Measurements from ENCODE around the gene TIRAP. TPM values are rescaled to one million over a fixed set of nuclear protein-coding genes. Genes with fewer than 3 reads are reported as not detected.

The TIRAP gene
- total RNA-seq, 1 donor from 2014 or later: 6.0 TPM

- H3K4me3 ChIP-seq: no peak overlapping the region
- no peaks in the 10 kb centered on the region for H3K9me3 ChIP-seq (replicated peaks)
- H3K27me3 ChIP-seq (ENCODE audit: low read depth): no peaks in the 10 kb centered on the region
- H3K27ac ChIP-seq (replicated peaks): peak overlapping the region; percentile 46
- H3K4me1 ChIP-seq: peaks cover 67% of the 10 kb centered on the region
- DNase-seq: no peak
- TF ChIP-seq CTCF (IDR thresholded peaks at IDR 0.05; ENCODE audit: borderline replicate concordance): no peak
- peaks cover 20% of the 10 kb centered on the region for H3K36me3 ChIP-seq
- intact Hi-C loops (cut with micrococcal nuclease): no loop called here
Observed at GRCh38 chr11:126334659-126335462, 52.0 kb downstream of the TIRAP start.

- Histone ChIP-seq H3K27ac (replicated peaks) (peak overlapping the region; percentile 52), H3K27me3 (ENCODE audit: low read depth) (no peaks in the 10 kb centered on the region), H3K36me3 (peaks cover 20% of the 10 kb centered on the region), H3K4me1 (peaks cover 73% of the 10 kb centered on the region), H3K4me3 (no peak overlapping the region), H3K9me3 (replicated peaks) (no peaks in the 10 kb centered on the region)
- TF ChIP-seq CTCF (IDR thresholded peaks at IDR 0.05; ENCODE audit: borderline replicate concordance): no peak
- intact Hi-C loops (cut with micrococcal nuclease): no loop called here
- no peak for DNase-seq
Observed at GRCh38 chr11:126335463-126335760, 52.5 kb downstream of the TIRAP start.

- Histone ChIP-seq H3K27ac (replicated peaks) (peak overlapping the region; percentile 52), H3K9me3 (replicated peaks) (no peaks in the 10 kb centered on the region), H3K4me3 (no peak overlapping the region), H3K4me1 (peaks cover 80% of the 10 kb centered on the region), H3K27me3 (ENCODE audit: low read depth) (no peaks in the 10 kb centered on the region), H3K36me3 (peaks cover 19% of the 10 kb centered on the region)
- DNase-seq: no peak
- no peak for TF ChIP-seq CTCF (IDR thresholded peaks at IDR 0.05; ENCODE audit: borderline replicate concordance)
- intact Hi-C loops (cut with micrococcal nuclease): no loop called here
Observed at GRCh38 chr11:126336138-126336541, 53.2 kb downstream of the TIRAP start.

GRCh38 chr11:126336671-126337101 is 53.8 kb downstream of the TIRAP start:
- Histone ChIP-seq H3K4me1 (peaks cover 82% of the 10 kb centered on the region), H3K27me3 (ENCODE audit: low read depth) (no peaks in the 10 kb centered on the region), H3K9me3 (replicated peaks) (no peaks in the 10 kb centered on the region), H3K27ac (replicated peaks) (peak overlapping the region; percentile 52), H3K4me3 (no peak overlapping the region), H3K36me3 (peaks cover 13% of the 10 kb centered on the region)
- TF ChIP-seq CTCF (IDR thresholded peaks at IDR 0.05; ENCODE audit: borderline replicate concordance): no peak
- intact Hi-C loops (cut with micrococcal nuclease): no loop called here
- DNase-seq: no peak

- no peaks in the 10 kb centered on the region for H3K27me3 ChIP-seq (ENCODE audit: low read depth)
- peaks cover 82% of the 10 kb centered on the region for H3K4me1 ChIP-seq
- no peak for TF ChIP-seq CTCF (IDR thresholded peaks at IDR 0.05; ENCODE audit: borderline replicate concordance)
- peaks cover 10% of the 10 kb centered on the region for H3K36me3 ChIP-seq
- H3K9me3 ChIP-seq (replicated peaks): no peaks in the 10 kb centered on the region
- intact Hi-C loops (cut with micrococcal nuclease): no loop called here
- DNase-seq: no peak
- H3K27ac ChIP-seq (replicated peaks): peak overlapping the region; percentile 52
- H3K4me3 ChIP-seq: no peak overlapping the region
Observed at GRCh38 chr11:126337126-126337473, 54.2 kb downstream of the TIRAP start.

All from left ventricle myocardium inferior (tissue), 1 donor.